DOHH2 (cell line): ENCODE measurements around the gene SGPP1.

Source experiments
- CTCF ChIP-seq: fragments of 200-600 bp; sonication (generic); IDR thresholded peaks from one replicate; pipeline ENCODE4 v1.5.1; 2014; ENCODE audit warnings: antibody characterized with exemption, mild to moderate bottlenecking, low read depth, low read length; ENCODE audit not compliant: poor library complexity, severe bottlenecking
- EZH2phosphoT487 ChIP-seq: fragments of 200-600 bp; sonication (generic); IDR thresholded peaks from 2 replicates; pipeline ENCODE4 v1.6.1; 2017; ENCODE audit warnings: borderline replicate concordance, mild to moderate bottlenecking, antibody characterized with exemption, low read length, moderate library complexity, mixed read lengths

- no peak for TF ChIP-seq CTCF
- TF ChIP-seq EZH2phosphoT487 = no peak
Observed at GRCh38 chr14:63713058-63713457, 14.8 kb downstream of the SGPP1 start.
